ENCODE measurements around the gene DMD.

Gene DMD

GRCh38 chrX:32480019-32480418 lies 731.3 kb downstream of the DMD start:
- TF ChIP-seq, protein P1, sequence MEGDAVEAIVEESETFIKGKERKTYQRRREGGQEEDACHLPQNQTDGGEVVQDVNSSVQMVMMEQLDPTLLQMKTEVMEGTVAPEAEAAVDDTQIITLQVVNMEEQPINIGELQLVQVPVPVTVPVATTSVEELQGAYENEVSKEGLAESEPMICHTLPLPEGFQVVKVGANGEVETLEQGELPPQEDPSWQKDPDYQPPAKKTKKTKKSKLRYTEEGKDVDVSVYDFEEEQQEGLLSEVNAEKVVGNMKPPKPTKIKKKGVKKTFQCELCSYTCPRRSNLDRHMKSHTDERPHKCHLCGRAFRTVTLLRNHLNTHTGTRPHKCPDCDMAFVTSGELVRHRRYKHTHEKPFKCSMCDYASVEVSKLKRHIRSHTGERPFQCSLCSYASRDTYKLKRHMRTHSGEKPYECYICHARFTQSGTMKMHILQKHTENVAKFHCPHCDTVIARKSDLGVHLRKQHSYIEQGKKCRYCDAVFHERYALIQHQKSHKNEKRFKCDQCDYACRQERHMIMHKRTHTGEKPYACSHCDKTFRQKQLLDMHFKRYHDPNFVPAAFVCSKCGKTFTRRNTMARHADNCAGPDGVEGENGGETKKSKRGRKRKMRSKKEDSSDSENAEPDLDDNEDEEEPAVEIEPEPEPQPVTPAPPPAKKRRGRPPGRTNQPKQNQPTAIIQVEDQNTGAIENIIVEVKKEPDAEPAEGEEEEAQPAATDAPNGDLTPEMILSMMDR (IDR thresholded peaks at IDR 0.05; ENCODE audit: borderline replicate concordance, insufficient read depth, low read depth, low read length) = no peak
- H3K4me3 ChIP-seq (ENCODE audit: low read depth, low read length) = no peak overlapping the region

DNA sequence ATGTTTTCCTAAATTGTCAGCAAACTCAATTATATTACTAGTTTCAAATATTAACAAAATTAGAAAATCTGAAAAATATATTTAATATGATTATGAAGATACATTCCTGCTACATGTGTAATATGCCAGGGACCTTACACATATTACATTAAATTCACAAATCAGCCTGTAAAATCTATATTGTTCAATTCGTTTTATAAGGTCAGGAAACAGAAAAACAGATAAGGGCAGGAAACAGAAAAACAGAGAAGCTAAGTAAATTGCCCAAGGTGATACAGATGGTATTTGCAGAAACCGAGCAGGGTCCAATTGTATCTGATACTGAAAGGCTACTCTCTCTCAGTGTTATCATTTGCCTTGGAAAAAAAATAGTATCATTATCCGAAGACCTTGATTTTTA lies 739.0 kb downstream of the DMD start:
- no peak overlapping the region for H3K4me3 ChIP-seq (ENCODE audit: low read depth, low read length)
- TF ChIP-seq, protein P1 (IDR thresholded peaks at IDR 0.05; ENCODE audit: borderline replicate concordance, insufficient read depth, low read depth, low read length) = no peak

DNA sequence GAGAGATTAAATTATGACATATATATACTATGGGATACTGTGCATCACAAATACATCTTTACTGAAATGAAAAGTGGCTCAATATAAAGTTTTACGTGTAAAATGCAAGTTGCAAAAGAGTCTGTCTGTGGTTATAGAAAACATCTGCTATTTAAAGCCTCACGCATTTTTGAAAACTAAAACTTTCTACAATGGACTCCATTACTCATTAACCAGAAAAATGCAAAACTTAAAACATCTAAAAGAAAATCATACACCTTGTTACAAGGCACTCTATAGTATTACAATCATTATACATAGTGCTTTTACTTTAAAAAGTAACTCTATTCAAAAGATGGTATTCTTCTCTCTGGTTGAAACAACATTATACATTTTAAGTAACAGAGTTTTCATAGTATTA lies 755.6 kb downstream of the DMD start:
- TF ChIP-seq, protein P1 (IDR thresholded peaks at IDR 0.05; ENCODE audit: borderline replicate concordance, insufficient read depth, low read depth, low read length) = no peak
- H3K4me3 ChIP-seq (ENCODE audit: low read depth, low read length) = no peak overlapping the region

DNA sequence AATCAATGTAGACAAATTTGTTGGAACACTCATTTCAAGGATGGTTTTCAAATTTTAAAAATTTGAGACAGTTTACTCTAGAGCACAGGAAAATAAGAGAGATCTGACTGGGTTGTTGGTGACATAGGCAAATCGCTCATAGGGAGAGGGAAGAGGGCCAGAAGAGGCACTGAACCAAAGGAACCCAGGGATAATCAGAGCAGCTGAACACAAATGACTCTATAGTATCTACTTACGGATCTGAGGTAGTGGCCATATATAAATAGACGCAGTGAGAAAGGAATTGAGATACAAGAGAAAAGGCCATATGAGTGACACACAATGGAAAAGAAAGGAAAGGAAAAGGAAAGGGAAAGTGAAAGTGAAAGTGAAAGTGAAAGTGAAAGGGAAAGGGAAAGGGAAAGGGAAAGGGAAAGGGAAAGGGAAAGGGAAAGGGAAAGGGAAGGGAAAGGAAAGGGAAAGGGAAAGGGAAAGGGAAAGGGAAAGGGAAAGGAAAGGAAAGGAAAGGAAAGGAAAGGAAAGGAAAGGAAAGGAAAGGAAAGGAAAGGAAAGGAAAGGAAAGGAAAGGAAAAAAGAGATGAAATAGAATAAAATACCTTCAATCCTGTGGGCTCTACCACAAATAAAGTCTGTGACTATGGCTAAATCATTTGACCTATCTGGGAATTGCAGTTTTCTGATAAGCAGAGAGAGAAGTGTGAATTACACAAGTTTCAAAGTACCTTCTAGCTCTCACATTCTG lies 759.2 kb downstream of the DMD start:
- TF ChIP-seq, protein P1 (IDR thresholded peaks at IDR 0.05; ENCODE audit: borderline replicate concordance, insufficient read depth, low read depth, low read length) = no peak
- no peak overlapping the region for H3K4me3 ChIP-seq (ENCODE audit: low read depth, low read length)

- H3K4me3 ChIP-seq (ENCODE audit: low read depth, low read length) = no peak overlapping the region
Observed at GRCh38 chrX:32448945-32449344, 762.4 kb downstream of the DMD start.

GRCh38 chrX:32448320-32448719 lies 763.0 kb downstream of the DMD start:
- TF ChIP-seq, protein P1 (IDR thresholded peaks at IDR 0.05; ENCODE audit: borderline replicate concordance, insufficient read depth, low read depth, low read length) = no peak
- H3K4me3 ChIP-seq (ENCODE audit: low read depth, low read length) = no peak overlapping the region

More at GRCh38 chrX:32448945-32449344, 762.4 kb downstream of the DMD start:
- TF ChIP-seq, protein P1 (IDR thresholded peaks at IDR 0.05; ENCODE audit: borderline replicate concordance, insufficient read depth, low read depth, low read length) = no peak

GRCh38 chrX:32447640-32448039 lies 763.7 kb downstream of the DMD start:
- TF ChIP-seq, protein P1 (IDR thresholded peaks at IDR 0.05; ENCODE audit: borderline replicate concordance, insufficient read depth, low read depth, low read length) = no peak

More at GRCh38 chrX:32447640-32448039, 763.7 kb downstream of the DMD start:
- H3K4me3 ChIP-seq (ENCODE audit: low read depth, low read length) = no peak overlapping the region
